ENCODE measurements around the gene PRLH.

PRLH gene

GRCh38 chr2:237567276-237568029 lies 1.1 kb downstream of the PRLH start:
- DNase-seq: no peak

GRCh38 chr2:237568121-237568660 lies 1.8 kb downstream of the PRLH start:
- DNase-seq: no peak

DNA sequence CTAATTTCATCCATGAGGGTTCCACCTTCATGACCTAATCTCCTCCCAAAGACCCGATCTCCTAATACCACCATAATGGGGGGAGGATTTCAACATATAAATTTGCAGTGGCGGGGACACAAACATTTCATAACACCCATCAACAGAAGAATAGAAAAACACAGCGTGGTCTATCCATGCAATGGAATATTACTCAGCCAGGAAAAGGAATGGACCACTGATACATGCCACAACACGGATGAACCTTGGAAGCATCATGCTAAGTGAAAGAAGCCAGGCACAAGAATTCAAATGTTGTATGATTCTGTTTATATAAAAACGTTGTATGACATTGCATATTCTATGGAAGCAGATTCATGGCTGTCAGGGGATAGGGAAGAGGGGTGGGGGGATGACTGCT lies 2.7 kb downstream of the PRLH start:
- DNase-seq: no peak

DNA sequence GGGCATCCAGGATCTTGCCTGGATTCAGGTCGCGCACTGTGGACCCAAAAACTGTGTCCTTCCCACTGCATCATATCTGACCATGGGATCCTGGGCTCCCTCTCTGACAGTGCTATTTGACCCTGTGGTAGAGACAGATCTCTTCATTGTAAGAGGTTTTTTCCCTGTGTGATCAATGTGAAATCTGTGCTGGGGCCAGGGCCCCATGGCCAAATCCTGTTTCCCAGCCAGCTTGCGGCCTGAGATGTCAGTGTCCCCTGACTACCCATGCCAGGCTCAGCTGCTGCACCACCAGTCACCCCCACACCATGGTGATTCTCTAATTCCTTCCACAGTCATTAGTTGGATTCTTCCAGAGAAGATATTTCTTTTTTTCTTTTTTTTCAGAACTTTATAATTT lies 3.5 kb downstream of the PRLH start:
- no peak for DNase-seq

DNA sequence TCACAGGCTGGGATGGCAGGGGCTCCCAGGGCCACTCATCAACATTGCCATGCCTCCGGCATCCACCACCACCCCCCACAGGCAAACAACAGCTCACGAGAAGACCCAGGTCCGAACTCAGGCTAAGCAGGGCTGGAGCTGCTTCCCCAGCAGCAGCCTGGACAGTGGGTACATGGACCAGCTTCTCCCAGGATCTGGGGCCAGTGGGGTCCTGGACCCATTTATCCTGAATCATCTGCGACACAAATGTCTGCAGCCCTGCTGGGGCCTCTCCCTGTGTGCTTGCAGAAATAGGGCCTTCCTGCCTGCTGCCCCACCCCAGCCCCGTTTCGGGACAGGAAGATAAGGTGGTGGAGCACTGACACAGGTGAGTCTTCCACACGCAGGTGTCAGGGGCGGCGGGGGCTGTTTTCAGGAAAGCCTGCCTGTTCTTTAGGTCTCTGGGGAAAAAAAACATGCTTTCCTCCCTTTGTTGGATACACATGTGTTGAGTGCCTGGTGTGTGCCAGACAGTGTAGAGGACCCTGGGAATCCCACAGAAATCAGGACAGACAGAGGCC lies 4.5 kb downstream of the PRLH start:
- no peak for DNase-seq

- DNase-seq: no peak
Measured at GRCh38 chr2:237571551-237571950, 5.2 kb downstream of the PRLH start.

DNA sequence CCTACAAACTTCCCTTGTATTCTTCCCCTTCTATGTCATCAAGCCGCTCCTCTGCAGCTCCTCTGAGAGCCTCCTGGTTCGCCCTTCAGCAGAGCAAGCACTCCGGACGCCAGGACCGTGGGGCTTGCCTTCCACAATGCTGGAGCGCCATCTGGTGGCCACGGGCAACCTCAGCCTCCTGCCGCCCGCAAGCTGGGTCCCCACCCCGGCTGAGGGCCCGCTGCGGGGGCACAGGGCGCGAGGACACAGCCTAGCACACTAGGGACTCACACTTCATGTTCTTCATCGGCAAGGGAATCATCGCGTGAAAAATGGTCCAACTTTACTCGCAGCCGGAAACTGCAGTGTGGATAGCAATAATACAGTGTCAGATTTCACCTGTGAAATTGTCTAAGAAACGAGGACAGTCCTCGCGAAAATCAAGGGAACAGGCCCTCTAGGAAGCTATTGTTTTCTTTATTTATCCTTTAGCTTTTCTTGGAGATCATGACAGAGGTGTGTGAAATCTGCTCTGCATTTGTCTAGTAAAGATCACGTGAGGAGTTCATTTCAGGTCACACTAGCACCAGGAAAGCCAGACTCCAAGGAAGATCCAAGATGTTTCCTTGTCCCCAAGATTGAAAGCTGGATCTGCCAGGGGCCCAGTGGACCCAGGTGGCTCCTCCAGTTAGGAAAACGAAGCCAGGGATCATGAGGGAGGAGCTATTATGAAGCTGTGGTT lies 5.8 kb downstream of the PRLH start:
- peak; percentile 86 for DNase-seq

DNA sequence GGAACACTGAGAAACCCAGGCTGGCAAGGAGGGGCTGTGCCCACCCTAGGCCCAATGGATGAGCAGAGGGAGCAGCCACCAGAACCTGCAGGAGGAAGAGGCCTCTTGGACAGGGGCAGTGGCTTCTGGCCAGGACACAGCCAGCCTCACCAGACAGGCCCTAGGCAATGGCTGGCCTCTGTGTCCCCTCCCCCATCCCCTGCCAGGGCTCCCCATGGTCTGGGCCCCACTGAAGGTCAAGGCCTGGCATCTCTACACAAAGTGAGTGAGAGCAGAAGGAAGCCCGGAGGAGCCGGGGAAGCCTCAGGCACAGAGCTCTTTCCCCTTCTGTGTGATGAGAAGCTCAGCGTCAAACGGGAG lies 6.3 kb downstream of the PRLH start:
- DNase-seq: no peak

- no peak for DNase-seq
Measured at GRCh38 chr2:237573721-237574415, 7.5 kb downstream of the PRLH start.

DNA sequence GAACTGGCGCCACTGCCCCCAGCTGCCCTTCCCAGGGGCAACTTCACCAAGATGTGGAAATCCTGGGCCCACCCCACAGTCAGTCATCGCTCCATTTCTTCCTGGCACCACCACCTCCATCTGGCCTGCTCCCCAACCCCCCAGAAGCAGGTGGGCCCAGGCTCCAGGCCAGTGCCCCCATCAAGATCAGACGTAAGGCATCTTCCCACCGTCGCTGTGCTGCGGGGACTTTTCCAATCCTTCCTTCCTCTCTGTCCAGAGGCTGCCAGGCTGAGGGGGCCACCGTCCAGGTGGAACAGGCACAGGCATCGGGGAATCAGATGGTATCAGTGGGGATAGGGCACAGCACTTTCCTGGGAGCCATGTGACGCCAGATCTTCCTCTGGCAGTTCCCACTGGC lies 8.1 kb downstream of the PRLH start:
- no peak for DNase-seq

DNA sequence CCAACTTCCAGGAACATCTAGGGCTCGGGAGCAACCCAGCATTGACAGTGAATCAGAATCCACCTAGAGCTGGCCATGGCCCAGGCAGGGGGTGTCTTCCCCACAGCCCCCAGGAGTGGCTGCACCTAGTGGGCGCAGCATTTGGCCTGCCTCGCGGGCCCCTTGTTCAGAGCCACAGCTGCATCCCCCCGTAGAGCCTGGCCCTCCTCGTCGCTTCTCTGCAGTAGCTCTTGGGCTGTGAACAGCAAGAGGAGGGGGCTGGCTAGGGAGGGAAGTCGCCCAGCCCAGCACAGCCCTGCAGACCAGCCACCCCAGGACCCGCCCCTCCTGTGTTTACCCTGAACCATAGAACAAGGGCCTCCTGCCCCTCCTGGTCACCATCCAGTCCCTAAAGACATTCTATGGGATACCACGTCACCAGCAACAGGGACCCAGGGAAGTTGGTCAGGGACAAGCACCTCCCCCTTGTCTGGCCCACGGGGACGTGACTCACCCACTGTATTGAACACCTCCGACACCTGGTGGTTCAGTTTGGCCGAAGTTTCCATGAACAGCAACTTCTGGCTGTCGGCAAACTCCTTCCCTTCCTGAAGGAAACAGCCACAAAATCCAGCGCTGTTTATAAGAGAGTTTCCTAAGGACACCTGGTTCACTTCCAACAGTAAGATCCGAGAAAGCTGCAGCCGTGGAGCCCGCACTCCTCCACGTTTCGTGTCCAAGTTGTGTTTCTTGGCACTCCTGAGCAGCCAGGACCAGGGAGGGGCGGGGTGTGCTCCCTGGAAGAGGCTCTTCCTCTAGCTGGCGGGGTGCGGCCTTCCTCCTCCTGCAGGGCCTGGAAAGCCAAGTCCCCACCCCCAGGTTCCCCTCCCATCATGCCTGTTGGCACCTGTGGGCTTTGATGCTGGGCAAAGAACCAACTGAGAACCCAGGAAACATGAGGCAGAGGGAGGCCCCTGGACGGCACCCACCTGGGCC lies 8.8 kb downstream of the PRLH start:
- DNase-seq: no peak

DNA sequence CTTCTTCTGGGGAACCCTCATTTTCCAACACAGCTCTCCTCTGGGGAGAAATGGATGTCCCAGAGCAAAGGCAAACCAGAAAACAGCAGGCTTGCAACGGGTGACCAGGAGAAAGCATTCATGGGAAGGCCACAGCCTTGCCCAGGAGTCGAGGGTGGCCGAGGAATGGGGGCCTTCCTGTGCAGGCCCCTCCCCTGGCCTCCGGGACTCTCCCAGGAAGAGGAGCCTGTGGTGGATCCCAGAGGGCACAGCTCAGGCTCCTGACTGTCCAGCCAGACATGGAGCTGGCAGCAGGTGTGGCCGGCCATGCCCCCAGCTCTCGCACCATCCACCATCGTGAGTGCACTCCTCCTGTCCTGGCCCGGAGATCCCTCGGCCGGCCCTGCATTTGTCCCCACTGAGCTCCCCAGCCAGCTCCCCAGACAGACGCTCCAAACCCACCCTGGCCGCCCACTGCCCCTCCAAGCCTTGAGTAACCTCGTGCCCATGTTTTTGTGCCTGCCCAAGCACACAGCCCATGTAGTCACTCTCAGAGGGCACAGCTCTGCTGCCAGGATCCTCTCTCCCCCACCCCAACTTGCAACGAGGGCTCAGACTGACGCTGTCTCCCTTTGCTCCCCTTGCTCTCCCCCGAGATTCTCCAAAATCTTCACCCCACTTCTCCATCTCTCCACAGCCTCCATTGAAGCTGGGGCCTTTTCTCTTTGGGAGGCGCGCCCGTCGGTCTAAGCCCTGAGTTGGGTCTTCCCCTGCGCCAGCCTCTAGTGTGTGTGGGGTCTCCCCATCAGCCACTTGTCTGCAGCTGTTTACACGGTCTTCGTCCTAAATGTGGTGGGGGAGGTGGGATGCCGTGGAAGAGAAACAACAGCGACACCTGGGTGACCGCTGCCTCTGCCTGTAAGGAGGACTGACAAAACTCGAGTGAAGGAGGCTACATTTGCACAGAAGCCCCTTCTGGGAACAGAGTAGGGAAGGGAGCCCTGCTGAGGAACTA lies 9.8 kb downstream of the PRLH start:
- no peak for DNase-seq

DNA sequence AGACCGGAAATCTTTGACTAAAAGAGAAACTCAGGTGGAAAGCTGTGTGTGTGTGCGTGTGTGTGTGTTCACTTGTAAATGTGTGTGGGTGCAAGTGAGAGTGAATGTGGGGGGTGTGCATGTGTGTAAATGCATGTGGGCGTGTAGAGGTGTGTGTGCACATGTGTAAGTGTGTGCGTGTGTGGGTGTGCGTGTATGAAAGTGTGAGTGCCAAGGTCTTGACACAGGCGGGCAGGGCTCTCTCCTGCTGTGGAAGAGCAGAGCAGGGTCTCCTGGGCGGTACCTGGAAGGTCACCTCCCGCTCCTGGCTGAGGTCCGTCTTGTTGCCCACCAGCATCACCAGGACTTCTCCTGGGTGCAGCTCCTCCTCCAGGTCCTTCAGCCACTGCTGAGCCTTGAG lies 10.6 kb downstream of the PRLH start:
- no peak for DNase-seq

- DNase-seq: no peak
Measured at GRCh38 chr2:237577458-237577857, 11.1 kb downstream of the PRLH start.

DNA sequence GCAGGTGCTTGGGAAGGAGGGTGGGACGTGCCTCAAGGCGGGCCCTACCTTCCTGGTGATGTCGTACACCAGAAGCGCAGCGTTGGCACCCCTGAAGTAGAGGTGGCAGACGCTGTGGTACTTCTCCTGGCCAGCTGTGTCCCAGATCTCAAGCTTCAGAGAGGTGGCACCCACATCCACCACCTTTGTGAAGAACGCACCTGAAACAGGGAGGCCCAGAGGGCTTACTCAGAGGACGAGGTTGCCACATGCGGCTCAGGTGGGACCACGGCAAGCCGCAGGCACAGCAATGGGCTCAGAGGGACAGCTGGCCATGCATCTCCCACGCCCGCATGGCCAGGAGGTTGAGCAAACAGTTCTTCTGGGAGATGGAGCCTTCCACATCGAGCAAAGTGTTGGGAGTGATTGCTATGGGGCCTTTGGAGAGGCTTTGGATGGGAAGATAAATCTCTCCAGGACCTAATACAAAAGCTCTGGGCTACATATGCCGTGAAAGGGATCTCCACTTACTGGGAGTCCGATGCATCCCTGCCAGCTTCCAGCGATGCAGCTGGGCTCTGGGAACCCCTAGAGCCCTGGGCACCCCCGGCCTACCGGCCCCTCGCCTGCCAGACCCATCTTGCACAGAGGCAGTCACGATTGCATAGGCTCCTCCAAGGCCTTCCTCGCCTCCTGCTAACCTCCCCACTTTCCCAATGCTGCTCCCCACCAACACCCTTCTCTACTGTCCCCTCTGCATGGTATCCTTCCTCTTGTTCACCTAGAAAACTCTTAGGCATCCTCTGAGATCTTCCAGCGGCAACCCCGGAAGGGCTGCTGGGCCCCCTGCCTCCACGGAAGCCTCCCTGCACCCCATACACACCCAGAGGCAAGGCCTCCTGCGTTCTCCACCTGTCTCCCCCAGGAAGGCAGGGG lies 11.8 kb downstream of the PRLH start:
- DNase-seq: no peak

DNA sequence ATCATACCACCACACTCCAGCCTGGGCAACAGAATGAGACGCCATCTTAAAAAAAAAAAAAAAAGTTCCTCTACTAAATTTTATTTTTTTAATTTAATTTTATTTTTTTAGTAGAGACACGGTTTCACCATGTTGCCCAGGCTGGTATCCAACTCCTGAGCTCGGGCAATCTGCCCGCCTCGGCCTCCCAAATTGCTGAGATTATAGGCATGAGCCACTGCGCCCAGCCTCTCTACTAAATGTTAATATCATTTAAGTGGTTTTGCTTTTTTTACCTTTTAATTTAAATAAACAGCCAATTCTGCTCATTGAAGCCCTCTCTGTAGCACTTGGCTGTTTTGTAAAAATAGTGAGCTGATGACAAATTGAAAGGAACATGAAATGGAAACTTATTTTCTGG lies 15.0 kb downstream of the PRLH start:
- no peak for DNase-seq

DNA sequence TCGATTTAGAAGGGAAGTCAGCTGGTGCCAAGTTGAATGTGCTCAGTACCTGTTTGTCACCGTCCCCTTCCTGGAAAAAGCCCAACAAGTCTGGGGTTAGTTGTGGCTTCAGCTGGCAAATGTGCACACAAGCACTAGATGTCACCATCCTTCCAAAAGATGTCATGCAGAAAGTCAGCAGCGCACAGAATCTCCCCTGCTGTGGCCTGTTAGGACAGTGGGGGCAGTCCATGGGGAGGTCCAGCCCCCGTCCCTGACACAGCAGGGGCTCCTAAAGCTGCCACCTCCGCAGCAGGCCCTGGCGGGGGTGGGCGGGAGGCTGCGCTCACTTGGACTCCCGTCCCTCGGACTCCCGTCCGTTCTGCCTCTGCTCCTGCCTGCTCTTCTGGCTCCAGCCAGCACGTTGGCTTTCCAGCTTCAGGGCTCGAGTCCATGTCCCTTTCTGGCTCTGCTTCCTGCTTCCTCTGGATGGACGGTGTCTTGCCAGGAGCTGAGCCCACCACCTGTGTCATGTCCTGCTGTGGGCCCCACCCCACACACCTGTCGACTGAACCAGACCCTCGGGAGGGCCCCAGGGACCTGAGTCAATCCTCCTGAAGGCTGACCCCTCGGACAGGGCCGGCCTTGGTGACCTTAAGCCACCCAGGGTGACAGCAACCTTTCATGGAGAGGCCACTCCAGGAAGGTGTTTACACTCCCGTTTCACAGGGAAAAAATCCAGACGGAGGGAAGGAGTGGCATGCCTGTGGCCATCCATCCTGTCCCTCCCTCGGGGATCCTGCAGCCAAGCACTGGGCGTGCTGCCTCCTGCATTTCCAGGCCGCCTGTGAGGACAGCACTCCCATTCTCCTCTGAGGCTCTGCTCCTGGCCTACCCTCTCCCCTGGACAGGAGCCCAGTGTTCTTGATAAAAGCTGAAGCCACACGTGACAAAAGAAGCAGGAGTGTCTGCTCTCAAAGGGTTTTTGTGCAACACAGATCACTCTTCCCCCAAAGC lies 15.7 kb downstream of the PRLH start:
- peak; percentile 43 for DNase-seq
